Myocyte (in vitro differentiated cells): Measurements from ENCODE around the gene SPANXA2. TPM values are rescaled to one million over a fixed set of nuclear protein-coding genes. Genes with fewer than 3 reads are reported as not detected.
"Not testable (repeated sequence)": the region's sequence is repeated elsewhere in the genome, so short reads cannot be mapped to it uniquely, and the experiment has no call there.

Experiments used
- DNase-seq: peaks from one replicate; pipeline ENCODE4 v3.0.0-alpha.2; 2012; ENCODE audit warnings: low read depth
- polyA plus RNA-seq: library from polyadenylated mRNA; unstranded; fragments of >200 nt; gene quantifications from one replicate; pipeline ENCODE4 v1.2.1, GENCODE V29; 2012; ENCODE audit warnings: missing spikeins
- total RNA-seq: library from RNA; depleted of rRNA; stranded (reverse); fragments of >200 nt; gene quantifications from 2 replicates; pipeline ENCODE4 v1.2.3, GENCODE V29; 2014

The SPANXA2 gene
- total RNA-seq, result not detected in 2 replicates
- polyA plus RNA-seq, result not detected

- not testable (repeated sequence) for DNase-seq
These were observed at the start of gene SPANXA2 for GRCh38 chrX:141589408-141589807. TSS of gene SPANXA2 (plus strand) at chrX:141589708. CDS start at chrX:141589768, 60 bp downstream.

- DNase-seq, result not testable (repeated sequence)
These were observed 47.0 kb upstream of the SPANXA2 start for GRCh38 chrX:141542551-141542950.

- not testable (repeated sequence) for DNase-seq
These were observed 4.9 kb upstream of the SPANXA2 start, which contains the start of gene SPANXA1 for GRCh38 chrX:141584638-141585037. TSS of gene SPANXA1 (minus strand) at chrX:141584738. CDS start at chrX:141584678, 60 bp downstream.

GRCh38 chrX:141609111-141609510 is 19.6 kb downstream of the SPANXA2 start:
- DNase-seq, result no peak

- DNase-seq, result no peak
These were observed 29.8 kb downstream of the SPANXA2 start for GRCh38 chrX:141619336-141619735.

GRCh38 chrX:141632124-141632523 is 42.6 kb downstream of the SPANXA2 start:
- DNase-seq, result no peak

GRCh38 chrX:141638550-141638949 is 49.0 kb downstream of the SPANXA2 start:
- DNase-seq, result no peak

Other genes starting within 250 kb of the SPANXA2 start
- gene SPANXA1, start 5.0 kb upstream of the SPANXA2 start, total RNA-seq, result not detected in 2 replicates
- gene SPANXD, start 109.0 kb downstream of the SPANXA2 start, total RNA-seq, result not detected in 2 replicates
- not detected in 2 replicates for gene MAGEC3, start 248.6 kb downstream of the SPANXA2 start, total RNA-seq